ENCODE measurements around the gene RNH1. TPM values are rescaled to one million over a fixed set of nuclear protein-coding genes. Genes with fewer than 3 reads are reported as not detected.

Gene RNH1
- total and polyA plus RNA-seq, 2 donors (not counting 1 experiment from before 2014, with no cell fraction given) = 102 to 561 TPM

GRCh38 chr11:460331-461199 lies 46.5 kb downstream of the RNH1 start:
- no peak overlapping the region for H2AFZ ChIP-seq (ENCODE audit: low read length)
- peaks cover 16% of the 10 kb centered on the region for H3K36me3 ChIP-seq (ENCODE audit: control insufficient read depth, insufficient read depth, low read length)
- peaks cover 6% of the 10 kb centered on the region for H3K79me2 ChIP-seq (ENCODE audit: control insufficient read depth, insufficient read depth, low read length)
- no peak for TF ChIP-seq CTCF (conservative IDR thresholded peaks at IDR 0.05 in 1 of 2, IDR thresholded peaks at IDR 0.05 in 1 of 2; ENCODE audit: low read depth in 1 of 2, low read length in 2 of 2)
- no peak for TF ChIP-seq EZH2 (IDR thresholded peaks at IDR 0.05; ENCODE audit: low read length, missing control alignments)
- H3K4me3 ChIP-seq (replicated peaks in 1 of 4; ENCODE audit: control extremely low read depth in 1 of 4, insufficient read depth in 1 of 4, low read depth in 3 of 4, low read length in 4 of 4) = no peak overlapping the region
- H3K9ac ChIP-seq (ENCODE audit: insufficient read depth, low read length) = no peak overlapping the region
- DNase-seq (ENCODE audit: low read depth in 2 of 2) = peak in 1 of 2 donors; percentile 30
- H3K9me3 ChIP-seq (ENCODE audit: control insufficient read depth, insufficient read depth, low read depth, low read length) = no peaks in the 10 kb centered on the region
- H3K27me3 ChIP-seq (ENCODE audit: control insufficient read depth, insufficient read depth, low read length) = no peaks in the 10 kb centered on the region
- no peaks in the 10 kb centered on the region for H4K20me1 ChIP-seq (ENCODE audit: control insufficient read depth, extremely low read depth, insufficient read depth, low read length)
- H3K4me1 ChIP-seq (ENCODE audit: control insufficient read depth, extremely low read depth, insufficient read depth, low read length) = no peaks in the 10 kb centered on the region
- no peak overlapping the region for H3K27ac ChIP-seq (ENCODE audit: insufficient read depth, low read length)
- no peak overlapping the region for H3K4me2 ChIP-seq (ENCODE audit: extremely low read depth, insufficient read depth, low read length)

GRCh38 chr11:459511-460220 lies 47.4 kb downstream of the RNH1 start:
- H2AFZ ChIP-seq (ENCODE audit: low read length) = no peak overlapping the region
- no peak overlapping the region for H3K4me2 ChIP-seq (ENCODE audit: extremely low read depth, insufficient read depth, low read length)
- H3K9me3 ChIP-seq (ENCODE audit: control insufficient read depth, insufficient read depth, low read depth, low read length) = no peaks in the 10 kb centered on the region
- TF ChIP-seq EZH2 (IDR thresholded peaks at IDR 0.05; ENCODE audit: low read length, missing control alignments) (no peak), CTCF (conservative IDR thresholded peaks at IDR 0.05 in 1 of 2, IDR thresholded peaks at IDR 0.05 in 1 of 2; ENCODE audit: low read depth in 1 of 2, low read length in 2 of 2) (no peak)
- no peaks in the 10 kb centered on the region for H4K20me1 ChIP-seq (ENCODE audit: control insufficient read depth, extremely low read depth, insufficient read depth, low read length)
- no peak overlapping the region for H3K4me3 ChIP-seq (replicated peaks in 1 of 4; ENCODE audit: control extremely low read depth in 1 of 4, insufficient read depth in 1 of 4, low read depth in 3 of 4, low read length in 4 of 4)
- no peak overlapping the region for H3K9ac ChIP-seq (ENCODE audit: insufficient read depth, low read length)
- H3K4me1 ChIP-seq (ENCODE audit: control insufficient read depth, extremely low read depth, insufficient read depth, low read length) = no peaks in the 10 kb centered on the region
- peaks cover 16% of the 10 kb centered on the region for H3K36me3 ChIP-seq (ENCODE audit: control insufficient read depth, insufficient read depth, low read length)
- H3K79me2 ChIP-seq (ENCODE audit: control insufficient read depth, insufficient read depth, low read length) = peaks cover 11% of the 10 kb centered on the region
- DNase-seq (ENCODE audit: low read depth in 2 of 2) = no peak
- no peaks in the 10 kb centered on the region for H3K27me3 ChIP-seq (ENCODE audit: control insufficient read depth, insufficient read depth, low read length)
- H3K27ac ChIP-seq (ENCODE audit: insufficient read depth, low read length) = no peak overlapping the region

DNA sequence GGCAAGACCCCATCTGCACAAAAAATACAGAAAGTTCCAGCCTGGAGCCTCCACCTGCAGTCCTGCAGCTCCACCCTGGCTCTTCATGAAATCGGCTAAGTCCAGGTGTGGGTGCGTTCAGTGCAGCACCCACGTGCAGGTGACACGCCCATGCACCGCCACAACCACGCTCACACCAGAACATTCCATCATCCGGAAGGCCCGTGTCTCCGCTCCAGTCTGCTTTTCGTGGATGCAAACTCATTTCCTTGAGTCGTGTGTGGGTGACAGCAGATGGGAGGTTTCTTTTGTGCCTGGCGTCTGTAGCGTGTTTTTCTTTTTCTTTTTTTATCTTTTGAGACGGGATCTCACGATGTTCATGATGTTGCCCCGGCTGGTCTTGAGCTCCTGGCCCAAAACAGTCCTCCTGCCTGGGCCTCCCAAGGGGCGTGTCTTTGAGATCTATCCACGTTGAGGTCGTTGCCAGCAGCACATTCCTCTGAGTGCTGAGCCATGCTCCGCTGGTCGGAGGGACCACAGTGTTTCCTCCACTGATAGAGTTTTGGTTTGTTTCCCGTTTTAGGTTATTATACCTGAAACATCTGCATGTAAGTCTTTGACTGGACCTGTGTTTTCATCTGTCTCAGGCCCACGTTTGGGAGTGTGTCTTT lies 49.8 kb downstream of the RNH1 start:
- peaks cover 24% of the 10 kb centered on the region for H3K79me2 ChIP-seq (ENCODE audit: control insufficient read depth, insufficient read depth, low read length)
- peaks cover 29% of the 10 kb centered on the region for H3K36me3 ChIP-seq (ENCODE audit: control insufficient read depth, insufficient read depth, low read length)
- H2AFZ ChIP-seq (ENCODE audit: low read length) = no peak overlapping the region
- H3K27ac ChIP-seq (ENCODE audit: insufficient read depth, low read length) = no peak overlapping the region
- no peaks in the 10 kb centered on the region for H4K20me1 ChIP-seq (ENCODE audit: control insufficient read depth, extremely low read depth, insufficient read depth, low read length)
- no peak overlapping the region for H3K9ac ChIP-seq (ENCODE audit: insufficient read depth, low read length)
- no peak for DNase-seq (ENCODE audit: low read depth in 2 of 2)
- TF ChIP-seq EZH2 (IDR thresholded peaks at IDR 0.05; ENCODE audit: low read length, missing control alignments) (no peak), CTCF (conservative IDR thresholded peaks at IDR 0.05 in 1 of 2, IDR thresholded peaks at IDR 0.05 in 1 of 2; ENCODE audit: low read depth in 1 of 2, low read length in 2 of 2) (no peak)
- H3K9me3 ChIP-seq (ENCODE audit: control insufficient read depth, insufficient read depth, low read depth, low read length) = no peaks in the 10 kb centered on the region
- no peaks in the 10 kb centered on the region for H3K27me3 ChIP-seq (ENCODE audit: control insufficient read depth, insufficient read depth, low read length)
- H3K4me1 ChIP-seq (ENCODE audit: control insufficient read depth, extremely low read depth, insufficient read depth, low read length) = no peaks in the 10 kb centered on the region
- no peak overlapping the region for H3K4me3 ChIP-seq (replicated peaks in 1 of 4; ENCODE audit: control extremely low read depth in 1 of 4, insufficient read depth in 1 of 4, low read depth in 3 of 4, low read length in 4 of 4)
- no peak overlapping the region for H3K4me2 ChIP-seq (ENCODE audit: extremely low read depth, insufficient read depth, low read length)
